HCT116 (cell line): ENCODE results near the gene PPIL6. TPM values are rescaled to one million over a fixed set of nuclear protein-coding genes. Genes with fewer than 3 reads are reported as not detected.

ENCODE experiments used
- ELF1 ChIP-seq: IDR thresholded peaks from 2 replicates; pipeline ENCODE4 v1.6.1; 2012; ENCODE audit warnings: low read depth, borderline replicate concordance
- JUND ChIP-seq: IDR thresholded peaks from 2 replicates; pipeline ENCODE4 v1.6.1; 2012
- RAD21 ChIP-seq: IDR thresholded peaks from 2 replicates; pipeline ENCODE4 v1.6.1; 2012; ENCODE audit warnings: low read depth, mild to moderate bottlenecking
- TCF7L2 ChIP-seq: IDR thresholded peaks from 2 replicates; pipeline ENCODE4 v1.7.0; 2011; ENCODE audit warnings: borderline replicate concordance, inconsistent platforms; ENCODE audit not compliant: insufficient read depth, insufficient read length; ENCODE audit errors: extremely low read depth
- ZFX ChIP-seq: fragments of 450-650 bp; IDR thresholded peaks from 2 replicates; pipeline ENCODE4 v1.6.1; 2017
- total RNA-seq: library from RNA; stranded (reverse); gene quantifications from one replicate; pipeline ENCODE4 v1.2.1, GENCODE V29; 2021; ENCODE audit not compliant: unreplicated experiment
- TF ChIP-seq, protein P1 (sequence below): IDR thresholded peaks from 2 replicates; pipeline ENCODE4 v1.6.1; 2012; ENCODE audit warnings: low read depth
- TF ChIP-seq, protein P2 (sequence below): IDR thresholded peaks from 2 replicates; pipeline ENCODE4 v1.6.1; 2012
- TF ChIP-seq, protein P3 (sequence below), 3 experiments: fragments of 200-600 bp in 1 of 3; sonication (generic) in 1 of 3; IDR thresholded peaks in 2 of 3; conservative IDR thresholded peaks in 1 of 3; 2 replicates each; pipeline ENCODE4 v1.5.1; 2012 to 2017; ENCODE audit warnings: low read depth in 2 of 3, low read length in 2 of 3, antibody characterized with exemption in 1 of 3, borderline replicate concordance in 1 of 3, control low read depth in 1 of 3, mild to moderate bottlenecking in 1 of 3, mixed read lengths in 1 of 3, mixed run types in 1 of 3, moderate library complexity in 1 of 3; ENCODE audit not compliant: insufficient read depth in 1 of 3

Gene PPIL6
- total RNA-seq, 1 experiment from 2014 or later, result 3.3 TPM

- TF ChIP-seq, protein P1, sequence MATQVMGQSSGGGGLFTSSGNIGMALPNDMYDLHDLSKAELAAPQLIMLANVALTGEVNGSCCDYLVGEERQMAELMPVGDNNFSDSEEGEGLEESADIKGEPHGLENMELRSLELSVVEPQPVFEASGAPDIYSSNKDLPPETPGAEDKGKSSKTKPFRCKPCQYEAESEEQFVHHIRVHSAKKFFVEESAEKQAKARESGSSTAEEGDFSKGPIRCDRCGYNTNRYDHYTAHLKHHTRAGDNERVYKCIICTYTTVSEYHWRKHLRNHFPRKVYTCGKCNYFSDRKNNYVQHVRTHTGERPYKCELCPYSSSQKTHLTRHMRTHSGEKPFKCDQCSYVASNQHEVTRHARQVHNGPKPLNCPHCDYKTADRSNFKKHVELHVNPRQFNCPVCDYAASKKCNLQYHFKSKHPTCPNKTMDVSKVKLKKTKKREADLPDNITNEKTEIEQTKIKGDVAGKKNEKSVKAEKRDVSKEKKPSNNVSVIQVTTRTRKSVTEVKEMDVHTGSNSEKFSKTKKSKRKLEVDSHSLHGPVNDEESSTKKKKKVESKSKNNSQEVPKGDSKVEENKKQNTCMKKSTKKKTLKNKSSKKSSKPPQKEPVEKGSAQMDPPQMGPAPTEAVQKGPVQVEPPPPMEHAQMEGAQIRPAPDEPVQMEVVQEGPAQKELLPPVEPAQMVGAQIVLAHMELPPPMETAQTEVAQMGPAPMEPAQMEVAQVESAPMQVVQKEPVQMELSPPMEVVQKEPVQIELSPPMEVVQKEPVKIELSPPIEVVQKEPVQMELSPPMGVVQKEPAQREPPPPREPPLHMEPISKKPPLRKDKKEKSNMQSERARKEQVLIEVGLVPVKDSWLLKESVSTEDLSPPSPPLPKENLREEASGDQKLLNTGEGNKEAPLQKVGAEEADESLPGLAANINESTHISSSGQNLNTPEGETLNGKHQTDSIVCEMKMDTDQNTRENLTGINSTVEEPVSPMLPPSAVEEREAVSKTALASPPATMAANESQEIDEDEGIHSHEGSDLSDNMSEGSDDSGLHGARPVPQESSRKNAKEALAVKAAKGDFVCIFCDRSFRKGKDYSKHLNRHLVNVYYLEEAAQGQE, result no peak
- no peak for TF ChIP-seq ZFX
- no peak for TF ChIP-seq ELF1
- TF ChIP-seq TCF7L2, result no peak
- TF ChIP-seq, protein P2, sequence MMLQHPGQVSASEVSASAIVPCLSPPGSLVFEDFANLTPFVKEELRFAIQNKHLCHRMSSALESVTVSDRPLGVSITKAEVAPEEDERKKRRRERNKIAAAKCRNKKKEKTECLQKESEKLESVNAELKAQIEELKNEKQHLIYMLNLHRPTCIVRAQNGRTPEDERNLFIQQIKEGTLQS, result no peak
- TF ChIP-seq JUND, result no peak
- no peak for TF ChIP-seq RAD21
- TF ChIP-seq, protein P3, sequence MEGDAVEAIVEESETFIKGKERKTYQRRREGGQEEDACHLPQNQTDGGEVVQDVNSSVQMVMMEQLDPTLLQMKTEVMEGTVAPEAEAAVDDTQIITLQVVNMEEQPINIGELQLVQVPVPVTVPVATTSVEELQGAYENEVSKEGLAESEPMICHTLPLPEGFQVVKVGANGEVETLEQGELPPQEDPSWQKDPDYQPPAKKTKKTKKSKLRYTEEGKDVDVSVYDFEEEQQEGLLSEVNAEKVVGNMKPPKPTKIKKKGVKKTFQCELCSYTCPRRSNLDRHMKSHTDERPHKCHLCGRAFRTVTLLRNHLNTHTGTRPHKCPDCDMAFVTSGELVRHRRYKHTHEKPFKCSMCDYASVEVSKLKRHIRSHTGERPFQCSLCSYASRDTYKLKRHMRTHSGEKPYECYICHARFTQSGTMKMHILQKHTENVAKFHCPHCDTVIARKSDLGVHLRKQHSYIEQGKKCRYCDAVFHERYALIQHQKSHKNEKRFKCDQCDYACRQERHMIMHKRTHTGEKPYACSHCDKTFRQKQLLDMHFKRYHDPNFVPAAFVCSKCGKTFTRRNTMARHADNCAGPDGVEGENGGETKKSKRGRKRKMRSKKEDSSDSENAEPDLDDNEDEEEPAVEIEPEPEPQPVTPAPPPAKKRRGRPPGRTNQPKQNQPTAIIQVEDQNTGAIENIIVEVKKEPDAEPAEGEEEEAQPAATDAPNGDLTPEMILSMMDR (IDR thresholded peaks at IDR 0.05 in 2 of 3, conservative IDR thresholded peaks at IDR 0.05 in 1 of 3; ENCODE audit: borderline replicate concordance in 1 of 3, insufficient read depth in 1 of 3, low read depth in 2 of 3, low read length in 2 of 3), result no peak
These were observed 18.5 kb upstream of the PPIL6 start (continued) for GRCh38 chr6:109458774-109459531.
